ENCODE results near the gene RBM19.
A peak's percentile ranks its signal among the peaks of the same experiment; 100 is the strongest.
"Not testable (repeated sequence)": the region's sequence is repeated elsewhere in the genome, so short reads cannot be mapped to it uniquely, and the experiment has no call there.

RBM19 gene
- total RNA-seq = 37.3 to 86.5 (median 49.6) reads per million in 17 experiments

GRCh38 chr12:113965951-113966797 is at the start of gene RBM19:
TSS of gene RBM19 (minus strand) at chr12:113966325. CDS start at chr12:113966227, 98 bp downstream.
- peak; percentile 98 to 100 (median 98) for DNase-seq

- DNase-seq = no peak
Measured at GRCh38 chr12:114015851-114016250, 49.7 kb upstream of the RBM19 start.

- DNase-seq = no peak
Measured at GRCh38 chr12:114013575-114014345, 47.6 kb upstream of the RBM19 start.

DNA sequence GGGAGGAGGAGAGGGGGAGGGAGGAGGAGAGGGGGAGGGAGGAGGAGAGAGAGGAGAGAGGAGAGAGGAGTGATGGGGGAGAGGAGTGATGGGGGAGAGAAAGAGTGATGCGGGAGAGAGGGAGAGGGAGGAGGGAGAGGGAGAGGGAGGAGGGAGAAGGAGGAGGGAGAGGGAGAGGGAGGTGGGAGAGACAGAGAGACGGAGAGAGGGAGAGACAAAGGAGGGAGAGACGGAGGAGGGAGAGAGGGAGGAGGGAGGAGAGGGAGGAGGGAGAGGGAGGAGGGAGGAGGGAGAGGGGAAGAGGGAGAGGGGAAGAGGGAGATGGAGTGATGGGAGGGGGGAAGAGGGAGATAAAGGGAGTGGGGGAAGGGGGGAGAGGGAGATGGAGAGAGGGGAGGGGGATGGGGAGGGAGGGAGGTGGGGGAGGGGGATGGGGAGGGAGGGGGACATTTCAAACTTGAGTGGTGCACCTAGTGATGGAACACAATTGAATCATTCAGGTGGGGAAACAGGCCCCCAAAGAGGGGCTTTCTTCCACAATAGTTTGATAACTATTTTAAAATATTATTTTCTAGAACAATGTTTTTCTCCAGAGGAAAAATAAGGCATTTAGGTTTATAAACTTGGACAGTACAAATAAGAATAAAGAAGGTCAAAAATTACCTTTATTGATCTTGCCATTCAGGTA is 46.8 kb upstream of the RBM19 start:
- no peak for DNase-seq

GRCh38 chr12:114011711-114012110 is 45.6 kb upstream of the RBM19 start:
- no peak for DNase-seq

DNA sequence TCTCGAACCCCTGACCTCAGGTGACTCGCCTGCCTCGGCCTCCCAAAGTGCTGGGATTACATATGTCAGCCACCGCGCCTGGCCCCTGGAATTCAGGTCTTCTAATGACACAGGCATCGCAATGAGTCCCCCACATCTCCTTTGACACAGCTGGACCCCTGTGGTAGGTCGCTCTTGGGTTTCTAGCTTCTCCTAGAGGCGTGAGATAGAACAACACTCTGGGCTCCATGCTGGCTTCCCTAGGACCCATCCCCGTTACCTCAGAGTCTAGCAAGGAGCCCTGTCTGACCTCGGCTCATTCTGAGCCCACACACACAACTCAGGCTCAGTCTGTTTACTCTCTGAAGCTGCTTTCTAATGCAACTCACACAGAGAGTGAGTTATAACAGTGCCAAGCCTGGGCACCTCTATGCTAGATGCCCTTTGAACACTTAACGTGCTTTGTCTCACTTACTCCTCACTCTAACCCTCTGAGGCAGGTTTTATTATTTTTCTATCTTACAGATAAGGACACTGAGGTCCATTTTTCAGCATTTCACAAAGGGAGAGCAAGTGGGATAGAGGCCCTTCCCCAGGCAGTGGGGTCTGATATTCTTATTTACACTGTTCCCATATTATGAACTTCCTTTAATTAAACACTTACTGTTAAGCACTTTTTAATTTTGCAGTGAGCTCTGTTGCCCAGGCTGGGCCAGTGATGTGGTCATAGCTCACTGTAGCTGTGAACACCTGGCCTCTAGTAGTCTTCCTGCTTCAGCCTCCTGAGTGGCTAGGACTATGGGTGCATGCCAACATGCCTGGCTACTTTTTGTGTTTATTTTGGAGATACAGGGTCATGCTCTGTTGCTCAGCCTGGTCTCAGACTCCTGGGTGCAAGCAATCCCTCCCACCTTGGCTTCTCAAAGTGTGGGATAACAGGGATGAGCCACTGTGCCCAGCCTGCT is 40.6 kb upstream of the RBM19 start:
- no peak for DNase-seq

DNA sequence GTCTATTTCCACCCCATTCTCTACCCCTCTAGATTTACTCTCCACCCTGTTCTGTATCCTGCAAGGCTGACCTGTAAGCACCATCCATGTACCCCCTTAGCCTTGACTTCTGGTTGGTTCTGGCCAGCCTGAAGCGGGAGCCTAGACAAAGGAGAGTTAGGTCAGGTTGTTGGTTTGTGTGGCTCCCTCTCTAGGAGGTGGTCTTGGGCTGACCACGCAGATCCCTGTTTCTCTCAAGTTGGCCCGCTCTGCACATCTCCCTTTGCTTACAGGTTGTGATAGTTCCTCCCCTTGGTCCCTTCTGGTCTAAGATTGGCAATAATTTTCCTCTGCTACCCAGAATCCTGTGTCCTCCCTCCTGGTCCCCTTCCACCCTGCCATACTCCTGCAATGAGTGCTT is 38.3 kb upstream of the RBM19 start:
- no peak for DNase-seq

DNA sequence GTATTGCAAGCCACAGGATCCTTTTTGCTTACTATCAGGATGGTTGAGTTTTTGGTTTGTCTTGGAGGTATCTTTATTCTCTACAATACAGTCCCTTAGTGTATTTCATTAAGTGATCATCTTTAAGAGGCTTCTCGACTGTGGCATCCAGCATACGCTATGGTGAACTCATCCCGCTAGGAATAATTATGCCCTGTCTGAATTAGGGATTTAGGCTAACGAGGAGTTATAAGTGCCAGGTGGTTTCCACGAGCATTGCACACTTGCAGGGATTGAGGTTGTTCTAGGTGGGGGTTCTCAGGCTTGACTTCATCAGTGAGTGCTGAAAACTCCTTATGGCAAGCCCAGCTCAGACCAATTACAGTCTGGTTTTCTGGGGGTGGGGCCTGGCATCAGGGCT is 37.2 kb upstream of the RBM19 start:
- no peak for DNase-seq

DNA sequence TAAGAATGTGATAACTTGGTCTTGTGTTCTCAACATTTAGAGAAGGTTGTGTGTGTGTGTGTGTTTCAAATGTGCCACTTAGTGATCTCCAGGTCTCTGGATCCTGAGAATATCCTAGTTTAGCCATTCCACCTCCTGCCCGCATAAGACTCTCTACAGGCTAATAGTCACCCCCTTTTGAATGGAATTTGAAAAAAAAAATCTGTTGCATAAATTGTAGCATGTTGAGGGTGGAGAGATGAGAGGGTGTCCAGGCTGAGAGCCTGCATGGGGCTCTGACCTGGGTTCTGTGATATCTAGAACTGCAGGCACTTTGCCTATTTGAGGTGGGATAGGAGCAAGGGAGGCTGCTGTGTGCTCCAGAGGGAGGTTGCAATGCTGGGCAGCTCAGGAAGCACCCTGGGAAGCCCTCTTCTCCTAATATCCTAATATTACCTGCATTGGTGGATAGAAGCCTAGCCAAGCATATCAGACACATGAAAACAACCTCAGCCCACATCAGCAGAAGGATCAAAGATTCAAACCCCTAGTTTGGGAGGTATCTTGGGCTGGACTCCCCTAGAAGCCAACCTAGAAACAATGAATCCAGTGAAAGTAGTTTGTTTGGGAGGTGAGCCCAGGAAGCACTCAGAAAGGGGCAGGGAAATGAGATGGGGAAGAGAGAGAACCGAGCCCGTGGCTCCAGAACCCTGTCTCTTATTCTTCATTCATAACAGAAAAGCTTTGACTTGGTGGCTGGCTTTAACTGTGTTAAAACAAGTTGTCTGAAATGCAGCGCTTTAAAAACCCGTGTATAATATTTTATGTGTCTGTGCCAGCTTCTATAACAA is 35.6 kb upstream of the RBM19 start:
- no peak for DNase-seq

- DNase-seq = no peak
Measured at GRCh38 chr12:114000861-114001260, 34.7 kb upstream of the RBM19 start.

- DNase-seq = not testable (repeated sequence)
Measured at GRCh38 chr12:114000261-114000660, 34.1 kb upstream of the RBM19 start.

DNA sequence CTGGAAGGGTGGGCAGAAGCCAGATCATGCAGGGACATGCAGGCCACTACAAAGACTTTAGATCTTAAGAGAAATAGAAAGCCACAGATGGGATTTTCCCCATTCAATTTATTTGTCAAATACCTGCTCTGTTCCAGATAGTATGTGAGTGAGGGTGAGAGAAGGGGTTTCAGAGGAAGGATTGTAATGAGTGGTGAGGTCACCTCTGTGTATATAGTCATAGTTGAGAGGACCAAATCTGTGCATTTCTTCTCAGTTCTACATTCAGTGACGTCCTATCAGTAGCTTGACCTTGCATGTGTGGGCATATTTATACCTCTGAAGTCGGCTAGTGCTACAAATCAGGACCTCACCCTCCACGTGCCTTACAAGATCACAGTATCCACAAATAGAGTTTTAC is 31.2 kb upstream of the RBM19 start:
- DNase-seq = no peak

GRCh38 chr12:113996026-113996425 is 29.9 kb upstream of the RBM19 start:
- DNase-seq = no peak

DNA sequence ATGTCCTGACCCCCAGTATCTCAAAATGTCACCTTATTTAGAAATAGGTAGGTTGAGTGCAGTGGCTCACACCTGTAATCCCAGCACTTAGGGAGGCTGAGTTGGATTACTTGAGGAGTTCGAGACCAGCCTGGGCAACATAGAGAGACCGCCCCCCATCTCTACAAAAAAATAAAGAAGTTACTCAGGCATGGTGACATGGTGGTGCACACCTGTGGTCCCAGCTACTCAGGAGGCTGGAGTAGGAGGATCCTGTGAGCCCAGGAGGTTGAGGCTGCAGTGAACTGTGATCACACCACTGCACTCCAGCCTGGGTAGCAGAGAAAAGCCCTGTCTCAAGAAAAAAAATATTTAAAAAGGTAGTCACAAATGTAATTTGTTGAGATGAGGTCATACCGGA is 27.9 kb upstream of the RBM19 start:
- DNase-seq = no peak

DNA sequence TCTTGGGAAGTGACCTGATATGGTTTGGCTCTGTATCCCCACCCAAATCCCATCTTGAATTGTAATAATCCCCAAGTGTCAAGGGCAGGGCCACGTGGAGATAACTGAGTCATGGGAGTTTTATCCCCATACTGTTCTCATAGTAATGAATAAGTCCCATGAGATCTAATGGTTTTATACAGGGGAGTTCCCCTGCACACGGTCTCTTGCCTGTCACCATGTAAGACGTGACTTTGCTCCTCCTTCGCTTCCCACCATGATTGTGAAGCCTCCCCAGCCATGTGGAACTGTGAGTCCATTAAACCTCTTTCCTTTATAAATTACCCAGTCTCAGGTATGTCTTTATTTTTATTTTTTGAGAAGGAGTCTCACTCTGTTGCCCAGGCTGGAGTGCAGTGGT is 26.6 kb upstream of the RBM19 start:
- not testable (repeated sequence) for DNase-seq

DNA sequence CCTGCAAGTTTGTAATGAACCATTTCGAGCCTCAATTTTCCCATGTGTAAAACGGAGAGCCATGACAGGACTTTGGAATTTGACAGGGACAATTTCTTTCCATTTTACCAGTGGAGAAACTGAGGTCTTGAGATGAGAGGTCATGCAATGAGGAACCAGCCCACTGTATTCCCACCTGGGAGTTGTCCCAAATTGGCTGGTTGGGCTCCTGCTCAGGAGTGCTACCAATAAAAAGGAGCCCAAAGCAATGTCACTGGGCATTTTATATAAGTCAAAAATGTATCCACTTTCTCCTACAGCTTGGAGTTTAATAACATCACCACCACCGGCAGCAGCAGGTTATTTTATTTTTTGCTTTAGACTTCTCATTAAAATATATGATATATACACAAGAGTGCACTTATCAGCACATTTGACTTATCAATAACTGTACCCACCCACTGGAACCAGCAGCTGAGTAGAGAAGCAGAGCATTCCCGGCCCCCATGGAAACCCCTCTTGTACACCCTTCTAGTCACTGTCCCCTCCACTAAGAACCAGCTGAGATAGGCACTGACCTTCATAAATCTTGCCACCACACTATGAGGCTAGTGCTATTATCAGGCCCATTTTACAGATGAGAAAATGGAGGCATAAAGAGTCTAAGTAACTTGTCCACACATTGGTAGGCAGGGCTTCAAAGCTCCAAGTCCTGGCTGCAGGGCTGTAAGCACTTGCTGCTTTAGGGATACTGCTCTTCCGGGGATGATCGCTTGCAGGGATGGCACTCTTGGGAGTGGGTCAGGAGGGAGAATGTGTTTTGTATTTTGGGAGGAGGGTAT is 25.3 kb upstream of the RBM19 start:
- no peak for DNase-seq

DNA sequence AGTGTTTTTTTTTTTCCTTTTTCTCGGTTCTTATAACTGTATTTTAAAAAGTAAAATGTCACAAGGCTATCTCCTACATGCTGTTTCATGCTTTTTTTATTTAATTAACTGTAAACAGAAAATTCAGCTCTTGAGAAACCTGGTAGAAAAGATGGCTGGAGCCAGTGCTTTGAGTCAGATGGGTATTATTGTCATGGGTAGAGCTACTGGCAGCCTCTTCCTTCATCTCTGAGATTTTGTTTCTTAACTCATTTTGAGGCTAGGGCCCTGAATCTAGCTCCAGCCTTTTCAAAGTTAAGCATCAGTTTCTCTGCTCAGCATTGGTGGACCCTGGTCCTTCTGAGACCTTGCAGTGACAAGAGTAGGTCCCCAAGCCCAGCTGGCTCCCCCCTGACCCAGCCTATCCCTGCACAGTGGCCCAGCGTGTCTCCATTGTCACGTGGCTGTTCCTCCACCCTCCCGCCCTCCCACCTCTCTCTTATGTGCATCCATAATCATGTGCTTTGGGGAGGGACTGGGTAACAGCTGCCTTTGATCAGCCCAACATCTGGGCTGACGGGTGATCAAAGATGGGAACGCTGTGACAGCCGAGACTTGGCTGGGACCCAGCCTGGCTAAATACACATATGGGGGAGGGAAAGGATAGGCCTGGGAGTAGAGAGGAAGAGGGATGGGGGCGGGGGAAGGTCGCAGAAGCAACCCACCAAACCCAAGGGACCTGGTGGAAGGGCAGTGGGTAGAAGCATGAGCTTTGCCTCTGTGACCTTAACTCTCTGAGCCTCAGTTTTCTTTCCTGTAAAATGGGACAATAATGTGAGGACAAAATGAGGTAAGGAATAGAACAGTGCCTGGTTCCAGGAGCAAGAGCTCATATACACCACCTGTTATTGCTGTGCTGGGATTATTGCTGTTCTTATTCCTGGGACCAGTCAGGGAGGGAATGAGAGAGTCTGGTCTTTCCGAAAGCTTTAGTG is 24.4 kb upstream of the RBM19 start:
- DNase-seq = no peak

GRCh38 chr12:113988976-113989375 is 22.9 kb upstream of the RBM19 start:
- no peak for DNase-seq

- no peak for DNase-seq
Measured at GRCh38 chr12:113988064-113988451, 21.9 kb upstream of the RBM19 start.
